Adrenal gland (tissue), 12 donors: ENCODE results near the gene MYADM. TPM values are rescaled to one million over a fixed set of nuclear protein-coding genes. Genes with fewer than 3 reads are reported as not detected.

Experiments
- DNase-seq, 7 donors: peaks; one replicate each; pipeline ENCODE4 v3.0.0-alpha.2; 2019 to 2020
- H3K27ac ChIP-seq, 5 donors: fragments of 200-600 bp; sonication (generic) in 4 of 5; 1 replicate in 3 of 5; 2 replicates in 2 of 5; pipeline versions ENCODE4 v1.5.1 to v1.8.0; 2016 to 2020; ENCODE audit warnings: mild to moderate bottlenecking in 1 of 5
- H3K27me3 ChIP-seq: fragments of 200-600 bp; 2 replicates; pipeline ENCODE4 v1.8.0; 2021
- H3K36me3 ChIP-seq, 2 donors: fragments of 200-600 bp; replicated peaks in 1 of 2; 1 replicate in 1 of 2; 2 replicates in 1 of 2; pipeline versions ENCODE4 v1.5.1 to v1.8.0; 2018 to 2022
- H3K4me1 ChIP-seq, 2 donors: fragments of 200-600 bp; replicated peaks in 1 of 2; 1 replicate in 1 of 2; 2 replicates in 1 of 2; pipeline versions ENCODE4 v1.5.1 to v1.8.0; 2018 to 2021
- H3K4me3 ChIP-seq, 4 donors: fragments of 200-600 bp; sonication (generic) in 3 of 4; one replicate each; pipeline ENCODE4 v1.5.1; 2016 to 2018
- H3K9me3 ChIP-seq, 3 donors: fragments of 200-600 bp; sonication (generic) in 1 of 3; replicated peaks in 1 of 3; 1 replicate in 2 of 3; 2 replicates in 1 of 3; pipeline versions ENCODE4 v1.5.1 to v1.8.0; 2016 to 2021
- POLR2A ChIP-seq, 2 donors: fragments of 450-650 bp; IDR thresholded peaks; one replicate each; pipeline ENCODE4 v1.6.1; 2017; ENCODE audit warnings: antibody characterized with exemption in 2 of 2, mild to moderate bottlenecking in 2 of 2, moderate library complexity in 1 of 2
- WGBS, 4 donors: extraction: QIAGEN DNeasy Blood & Tissue Kit in 2 of 4; methylation state at CpG; one replicate each; pipeline versions ENCODE4 v1.1.5 to v1.1.7; 2013 to 2017; 5-methylcytosine and 5-hydroxymethylcytosine counted together
- intact Hi-C, 2 donors: fragments of 100-400 bp; cut with DNase I; formaldehyde crosslinking; loops; one replicate each; pipeline versions ENCODE4 v1.14.1 to v1.15.0; 2022 to 2023
- polyA plus RNA-seq, 3 donors: library from polyadenylated mRNA; stranded (reverse); fragments of 200-250 nt in 2 of 3; fragments of 350-450 nt in 1 of 3; fragmentation: Illumina TruSeq in 1 of 3; extraction: RNeasy Lipid Tissue Mini Kit (QIAGEN cat#74804) in 1 of 3; gene quantifications; one replicate each; pipeline ENCODE4 v1.2.3, GENCODE V29; 2013 to 2014
- total RNA-seq, 9 donors: library from RNA; depleted of rRNA in 4 of 9; stranded (reverse); fragments of >200 nt in 4 of 9; fragments of 120-200 nt in 1 of 9; fragmentation: NEBNext Ultra II Directional in 1 of 9; extraction: Animal tissue kit (Norgen Biotek cat#: 25700) in 1 of 9; gene quantifications; one replicate each; pipeline versions ENCODE4 v1.1.0 to v1.2.4, GENCODE V29; 2013 to 2023
- TF ChIP-seq, protein P1 (sequence below), 6 experiments: fragments of 450-650 bp in 4 of 6; fragments of 200-600 bp in 2 of 6; sonication (generic) in 1 of 6; IDR thresholded peaks; 1 replicate in 5 of 6; 2 replicates in 1 of 6; pipeline versions ENCODE4 v1.5.1 to v1.8.0; 2016 to 2021; ENCODE audit warnings: antibody characterized with exemption in 6 of 6, mild to moderate bottlenecking in 2 of 6, moderate library complexity in 1 of 6
- donor health status: healthy with polysubstance abuse.
- donor health status: Bipolar disorder and iron deficiency.
- donor health status: DM: yes; HTN: yes; CAD: no.
- donor health status: DM: no; HTN: no; CAD: no.
- donor health status: DM: no; HTN: no; CAD: no.
- donor health status: DM: yes; HTN: yes; CAD: no.

The MYADM gene
- total and polyA plus RNA-seq, 12 donors = 6.5 to 74.0 (median 38.1) TPM

DNA sequence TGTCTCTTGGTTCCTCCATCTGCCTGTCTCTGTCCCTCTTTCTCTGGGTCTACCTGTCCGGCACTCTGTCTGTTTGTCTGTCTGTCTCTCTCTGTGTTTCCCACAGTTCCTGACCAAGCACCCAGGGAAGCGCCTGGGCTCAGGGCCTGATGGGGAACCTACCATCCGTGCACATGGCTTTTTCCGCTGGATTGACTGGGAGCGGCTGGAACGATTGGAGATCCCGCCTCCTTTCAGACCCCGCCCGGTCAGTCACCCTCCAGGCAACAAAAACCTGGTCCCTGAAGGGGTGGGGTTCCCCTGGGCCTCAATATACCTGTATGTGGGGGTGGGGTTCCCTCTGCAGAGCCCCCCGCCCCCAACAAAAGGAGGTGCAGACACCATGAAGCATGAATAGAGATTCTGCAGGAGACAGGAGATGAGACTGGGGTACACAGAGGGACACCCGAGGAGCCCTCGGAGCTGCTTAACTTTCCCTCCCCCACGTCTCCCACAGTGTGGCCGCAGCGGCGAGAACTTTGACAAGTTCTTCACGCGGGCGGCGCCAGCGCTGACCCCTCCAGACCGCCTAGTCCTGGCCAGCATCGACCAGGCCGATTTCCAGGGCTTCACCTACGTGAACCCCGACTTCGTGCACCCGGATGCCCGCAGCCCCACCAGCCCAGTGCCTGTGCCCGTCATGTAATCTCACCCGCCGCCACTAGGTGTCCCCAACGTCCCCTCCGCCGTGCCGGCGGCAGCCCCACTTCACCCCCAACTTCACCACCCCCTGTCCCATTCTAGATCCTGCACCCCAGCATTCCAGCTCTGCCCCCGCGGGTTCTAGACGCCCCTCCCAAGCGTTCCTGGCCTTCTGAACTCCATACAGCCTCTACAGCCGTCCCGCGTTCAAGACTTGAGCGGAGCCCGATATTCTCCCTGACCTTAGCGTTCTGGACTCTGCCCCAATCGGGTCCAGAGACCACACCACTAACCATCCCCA, 38.8 kb downstream of the MYADM start:
- H3K9me3 ChIP-seq = no peaks in the 10 kb centered on the region
- no peak overlapping the region for H3K4me3 ChIP-seq
- peaks cover 43% of the 10 kb centered on the region for H3K27me3 ChIP-seq
- no peaks in the 10 kb centered on the region for H3K36me3 ChIP-seq
- 5 to 16% (median 12%) methylated on average over 37 to 48 of the region's 48 CpGs for WGBS, 4 donors
- DNase-seq = peak in 6 of 7 donors; percentile 32 to 52 (median 34)
- intact Hi-C loops = loop anchor here in 1 of 2 donors (5.0 kb wide), 1 partner anchor 116 kb away; no protein-coding TSS in a partner anchor
- TF ChIP-seq, protein P1, sequence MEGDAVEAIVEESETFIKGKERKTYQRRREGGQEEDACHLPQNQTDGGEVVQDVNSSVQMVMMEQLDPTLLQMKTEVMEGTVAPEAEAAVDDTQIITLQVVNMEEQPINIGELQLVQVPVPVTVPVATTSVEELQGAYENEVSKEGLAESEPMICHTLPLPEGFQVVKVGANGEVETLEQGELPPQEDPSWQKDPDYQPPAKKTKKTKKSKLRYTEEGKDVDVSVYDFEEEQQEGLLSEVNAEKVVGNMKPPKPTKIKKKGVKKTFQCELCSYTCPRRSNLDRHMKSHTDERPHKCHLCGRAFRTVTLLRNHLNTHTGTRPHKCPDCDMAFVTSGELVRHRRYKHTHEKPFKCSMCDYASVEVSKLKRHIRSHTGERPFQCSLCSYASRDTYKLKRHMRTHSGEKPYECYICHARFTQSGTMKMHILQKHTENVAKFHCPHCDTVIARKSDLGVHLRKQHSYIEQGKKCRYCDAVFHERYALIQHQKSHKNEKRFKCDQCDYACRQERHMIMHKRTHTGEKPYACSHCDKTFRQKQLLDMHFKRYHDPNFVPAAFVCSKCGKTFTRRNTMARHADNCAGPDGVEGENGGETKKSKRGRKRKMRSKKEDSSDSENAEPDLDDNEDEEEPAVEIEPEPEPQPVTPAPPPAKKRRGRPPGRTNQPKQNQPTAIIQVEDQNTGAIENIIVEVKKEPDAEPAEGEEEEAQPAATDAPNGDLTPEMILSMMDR (IDR thresholded peaks at IDR 0.05) = peak; percentile 54 to 78 (median 66)
- no peak for TF ChIP-seq POLR2A (IDR thresholded peaks at IDR 0.05)
- H3K4me1 ChIP-seq = no peaks in the 10 kb centered on the region
- H3K27ac ChIP-seq = no peak overlapping the region

DNA sequence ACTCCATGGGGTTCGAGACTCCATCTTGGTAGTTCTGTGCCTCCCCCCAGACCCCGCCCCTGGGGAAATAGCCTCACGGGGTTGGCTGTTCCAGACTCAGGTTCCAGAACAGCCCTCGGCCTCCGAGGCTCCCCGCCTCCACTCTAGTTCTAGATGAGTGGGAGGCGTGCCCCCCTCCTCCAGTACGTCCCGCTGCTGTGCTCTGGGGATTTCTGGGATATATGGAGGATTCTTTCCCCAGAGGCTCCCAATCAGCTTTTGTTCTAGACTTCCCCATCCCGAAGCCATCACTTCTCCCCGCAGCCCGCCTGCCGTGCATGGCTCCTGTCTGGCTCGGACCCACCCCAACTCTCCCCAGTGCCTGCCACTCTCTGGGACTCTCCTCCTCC, 39.5 kb downstream of the MYADM start:
- H3K36me3 ChIP-seq = no peaks in the 10 kb centered on the region
- 23 to 40% (median 38%) methylated on average over 14 of the region's 14 CpGs for WGBS, 4 donors
- no peaks in the 10 kb centered on the region for H3K4me1 ChIP-seq
- H3K9me3 ChIP-seq = no peaks in the 10 kb centered on the region
- H3K27me3 ChIP-seq = peaks cover 50% of the 10 kb centered on the region
- TF ChIP-seq POLR2A (IDR thresholded peaks at IDR 0.05) = no peak
- TF ChIP-seq, protein P1 (IDR thresholded peaks at IDR 0.05) = no peak
- DNase-seq = no peak
- no peak overlapping the region for H3K4me3 ChIP-seq
- H3K27ac ChIP-seq = no peak overlapping the region
- intact Hi-C loops = loop anchor here in 1 of 2 donors (5.0 kb wide), 1 partner anchor 115 kb away; no protein-coding TSS in a partner anchor

DNA sequence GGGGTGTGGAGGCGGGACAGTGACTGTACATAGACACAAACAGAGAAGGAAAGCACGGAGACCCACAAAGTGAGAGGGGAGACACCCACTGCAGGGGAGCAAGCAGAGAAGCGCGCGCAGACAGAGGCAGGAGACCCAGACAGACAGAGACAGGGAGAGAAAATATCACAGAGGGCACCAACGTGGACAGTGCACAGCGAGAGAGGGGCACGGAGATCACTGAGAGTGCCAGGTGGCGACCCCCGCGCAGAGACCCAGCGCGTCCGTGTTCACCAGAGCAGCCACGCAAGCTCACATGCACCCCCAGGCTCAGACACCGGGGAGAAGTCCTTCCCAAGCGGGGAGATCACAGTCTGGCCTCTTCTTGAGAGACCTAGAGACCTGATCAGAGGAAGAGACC, 40.0 kb downstream of the MYADM start:
- 8 to 25% (median 14%) methylated on average over 9 to 17 of the region's 17 CpGs for whole genome bisulfite sequencing, 4 donors
- Histone ChIP-seq H3K4me1 (no peaks in the 10 kb centered on the region), H3K27ac (no peak overlapping the region), H3K9me3 (no peaks in the 10 kb centered on the region), H3K4me3 (no peak overlapping the region), H3K36me3 (no peaks in the 10 kb centered on the region), H3K27me3 (peaks cover 55% of the 10 kb centered on the region)
- DNase-seq = no peak
- intact Hi-C loops = loop anchor here in 1 of 2 donors (5.0 kb wide), 1 partner anchor 115 kb away; no protein-coding TSS in a partner anchor
- TF ChIP-seq, protein P1 (IDR thresholded peaks at IDR 0.05) = no peak
- no peak for TF ChIP-seq POLR2A (IDR thresholded peaks at IDR 0.05)

DNA sequence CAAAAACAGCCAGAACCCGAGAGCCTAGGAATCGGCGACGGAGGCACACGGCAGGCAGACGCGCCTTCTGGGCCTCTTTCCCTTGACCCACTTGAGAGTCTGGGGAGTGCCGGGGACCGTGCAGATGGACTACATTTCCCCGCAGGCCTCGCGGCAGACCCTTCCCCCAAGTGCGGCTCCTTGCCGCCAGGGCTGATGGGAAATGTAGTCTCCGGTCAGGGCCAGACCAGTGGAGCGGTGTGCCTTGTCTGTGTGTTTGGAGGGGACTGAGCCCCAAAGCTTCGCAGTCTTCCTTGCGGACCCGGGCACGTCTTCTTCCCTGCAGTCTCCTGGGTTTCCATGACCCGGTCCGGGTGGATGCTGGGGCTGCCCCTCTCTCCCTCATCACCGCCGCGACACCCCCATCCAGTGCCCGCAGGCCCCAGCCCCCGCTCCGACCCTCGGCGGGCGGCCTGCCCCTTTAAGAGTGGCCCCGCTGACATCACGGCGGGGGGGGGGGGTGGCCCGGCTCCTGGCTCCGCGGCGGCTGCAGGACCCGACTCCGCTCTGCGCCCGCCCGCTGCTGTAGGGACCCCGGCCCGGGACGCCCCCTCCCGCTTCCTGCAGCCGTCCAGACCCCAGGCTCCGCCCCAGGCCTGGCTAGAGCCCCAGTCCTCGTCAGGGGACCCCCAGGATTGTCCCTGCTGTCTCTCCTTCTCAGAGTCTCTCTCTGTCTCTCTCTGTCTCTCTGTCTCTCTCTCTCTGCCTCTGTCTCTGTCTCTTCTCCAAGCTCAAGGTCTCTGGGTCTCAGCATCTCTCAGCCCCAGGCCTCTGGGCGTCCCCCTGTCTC, 40.6 kb downstream of the MYADM start:
- Histone ChIP-seq H3K4me1 (no peaks in the 10 kb centered on the region), H3K4me3 (no peak overlapping the region), H3K27me3 (peaks cover 60% of the 10 kb centered on the region), H3K36me3 (no peaks in the 10 kb centered on the region), H3K27ac (no peak overlapping the region), H3K9me3 (no peaks in the 10 kb centered on the region)
- TF ChIP-seq POLR2A (IDR thresholded peaks at IDR 0.05) = no peak
- TF ChIP-seq, protein P1 (IDR thresholded peaks at IDR 0.05) = no peak
- intact Hi-C loops = loop anchor here in 1 of 2 donors (5.0 kb wide), 1 partner anchor 114 kb away; no protein-coding TSS in a partner anchor
- DNase-seq = peak in 4 of 7 donors; percentile 22 to 51 (median 33)
- WGBS, 4 donors = 1 to 3% (median 2%) methylated on average over 6 to 51 of the region's 51 CpGs
